Measurements from ENCODE around the gene UBXN7.

GRCh38 chr3:196298521-196298920, 133.7 kb downstream of the UBXN7 start:
- no peak for TF ChIP-seq EP300 (IDR thresholded peaks at IDR 0.05)
- no peak for TF ChIP-seq POLR2A (IDR thresholded peaks at IDR 0.05)
- TF ChIP-seq CTCF (IDR thresholded peaks at IDR 0.05), result no peak

Data from gastroesophageal sphincter (tissue), 3 donors.